ENCODE data around the gene ATP6V0A1.
"Not testable (repeated sequence)": the region's sequence is repeated elsewhere in the genome, so short reads cannot be mapped to it uniquely, and the experiment has no call there.

ATP6V0A1 gene

DNA sequence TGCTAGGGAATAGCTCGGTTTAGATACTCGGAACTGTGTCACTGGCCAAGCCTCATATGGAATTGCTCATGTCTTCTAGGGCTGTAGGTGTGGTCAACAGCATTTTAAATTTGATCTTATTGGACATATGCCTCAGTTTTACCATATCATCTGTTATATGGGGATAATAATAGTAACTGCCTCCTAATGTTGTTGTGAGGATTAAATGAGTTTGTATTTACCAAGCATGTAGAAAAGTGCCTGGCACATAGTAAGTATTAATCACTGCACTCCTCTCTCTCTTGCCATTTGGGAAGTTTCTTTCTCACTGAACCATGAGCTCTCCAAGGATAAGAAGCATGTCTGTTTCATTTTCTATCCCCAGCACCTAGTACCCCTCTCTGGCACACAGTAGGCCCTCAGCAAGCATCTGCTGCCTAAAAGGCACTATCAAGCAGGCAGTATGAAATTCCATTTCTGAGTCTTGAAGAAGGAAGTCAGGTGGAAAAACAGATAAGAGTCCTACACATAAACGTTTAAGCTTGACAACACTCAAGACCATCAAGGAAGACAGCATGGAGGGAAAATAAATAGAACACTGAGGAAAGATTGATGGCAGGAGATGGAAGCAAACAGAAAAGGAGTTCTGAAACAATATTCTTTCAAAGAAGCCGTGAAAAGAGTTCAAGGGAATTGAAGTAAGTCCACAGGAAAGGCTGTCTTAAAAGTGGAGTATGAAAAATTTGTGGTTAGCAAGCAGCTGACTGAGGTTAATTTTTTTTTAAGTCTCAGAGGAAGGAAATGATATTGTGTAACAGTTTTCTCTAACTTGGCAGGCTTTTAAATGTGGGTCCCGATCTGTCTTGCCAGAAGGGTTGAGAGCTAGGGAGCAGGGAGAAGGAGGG, 2.2 kb upstream of the ATP6V0A1 start:
- peak overlapping the region; percentile 58; the same call in 1 of the 2 replicates for H3K4me3 ChIP-seq (ENCODE audit: low read length)
- TF ChIP-seq ZNF274 (IDR thresholded peaks at IDR 0.05; ENCODE audit: low read depth, low read length): no peak

DNA sequence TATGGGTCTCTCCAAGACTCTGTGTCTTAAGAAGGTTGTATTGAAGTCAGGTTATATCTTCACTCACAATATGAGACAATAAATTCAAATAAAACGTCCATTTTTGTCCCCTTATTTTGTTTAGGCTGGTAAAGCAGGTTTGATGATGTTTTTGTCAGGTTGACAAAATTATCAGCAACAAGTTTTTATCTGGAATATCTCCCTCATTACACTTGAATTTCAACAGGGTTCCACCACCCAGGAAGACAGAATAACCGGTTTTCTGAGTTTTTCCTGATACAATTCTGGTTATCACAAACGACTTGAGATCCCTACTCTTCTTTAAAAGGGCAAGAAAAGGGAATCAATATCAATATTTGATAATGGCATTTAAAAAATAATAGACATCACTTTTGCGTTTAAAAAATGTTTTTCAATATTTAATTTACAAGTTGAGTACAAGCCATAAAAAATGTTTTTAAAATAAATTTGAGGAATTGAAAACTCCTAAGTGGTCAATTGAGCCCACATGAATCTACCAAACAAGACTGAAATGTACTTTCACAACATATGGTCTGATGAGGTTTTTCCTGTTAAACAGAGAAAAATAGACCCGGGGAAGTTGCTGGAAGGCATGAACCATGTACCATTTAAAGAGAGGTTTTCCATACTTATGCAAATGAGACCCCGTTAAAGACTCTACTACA, 1.4 kb upstream of the ATP6V0A1 start:
- no peak overlapping the region for H3K4me3 ChIP-seq (ENCODE audit: low read length)
- no peak for TF ChIP-seq ZNF274 (IDR thresholded peaks at IDR 0.05; ENCODE audit: low read depth, low read length)

DNA sequence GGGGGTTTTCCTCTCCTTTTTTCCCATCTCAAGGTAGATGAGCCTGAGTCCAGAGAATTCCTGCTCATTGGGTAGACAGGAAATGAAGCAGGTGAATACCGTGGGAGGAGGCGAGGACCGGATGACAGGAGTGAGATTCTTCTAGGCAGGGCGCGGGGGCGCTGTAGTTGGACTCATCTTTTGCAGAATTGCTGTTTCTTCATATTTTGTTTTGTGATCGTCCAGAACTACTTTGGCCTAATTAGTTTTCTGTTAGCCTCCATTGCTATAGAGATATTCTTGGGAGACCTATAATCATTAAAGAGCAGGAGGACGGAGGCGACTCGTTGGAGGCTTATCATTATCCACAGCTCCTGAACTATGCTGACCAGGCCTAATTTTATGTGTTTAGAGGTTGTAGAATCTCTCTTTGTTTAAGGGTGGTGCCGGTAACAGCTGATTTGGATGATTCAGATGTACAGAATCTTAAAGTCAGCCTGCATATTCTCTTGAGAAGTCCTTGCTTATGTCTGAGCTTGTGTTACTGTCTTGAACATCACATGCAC, 650 bp downstream of the ATP6V0A1 start:
- peak overlapping the region; percentile 95 for H3K4me3 ChIP-seq (ENCODE audit: low read length)
- no peak for TF ChIP-seq ZNF274 (IDR thresholded peaks at IDR 0.05; ENCODE audit: low read depth, low read length)

DNA sequence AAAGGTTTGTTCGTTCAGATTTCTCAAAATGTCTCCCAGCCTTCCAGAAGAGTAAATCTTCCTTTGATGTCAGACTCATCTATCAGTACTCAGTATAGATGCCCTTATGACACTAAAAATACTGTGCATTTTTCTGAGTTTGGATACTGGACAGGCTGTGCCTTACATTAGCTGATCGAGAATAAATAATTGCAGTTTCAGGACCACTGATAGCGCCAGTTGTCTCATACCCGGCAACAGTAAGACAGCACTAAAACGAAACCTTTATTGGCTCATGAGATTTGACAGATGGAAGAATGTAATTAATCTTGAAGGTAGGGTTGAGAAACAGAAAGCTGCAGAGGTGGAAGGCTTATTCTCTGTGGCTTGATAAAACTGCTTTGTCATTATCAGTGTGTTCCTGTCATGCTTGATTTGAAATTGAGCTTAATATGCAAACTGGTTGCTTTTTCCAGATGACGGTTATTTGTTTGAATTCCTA, 1.2 kb downstream of the ATP6V0A1 start:
- peak overlapping the region; percentile 95 for H3K4me3 ChIP-seq (ENCODE audit: low read length)
- no peak for TF ChIP-seq ZNF274 (IDR thresholded peaks at IDR 0.05; ENCODE audit: low read depth, low read length)

DNA sequence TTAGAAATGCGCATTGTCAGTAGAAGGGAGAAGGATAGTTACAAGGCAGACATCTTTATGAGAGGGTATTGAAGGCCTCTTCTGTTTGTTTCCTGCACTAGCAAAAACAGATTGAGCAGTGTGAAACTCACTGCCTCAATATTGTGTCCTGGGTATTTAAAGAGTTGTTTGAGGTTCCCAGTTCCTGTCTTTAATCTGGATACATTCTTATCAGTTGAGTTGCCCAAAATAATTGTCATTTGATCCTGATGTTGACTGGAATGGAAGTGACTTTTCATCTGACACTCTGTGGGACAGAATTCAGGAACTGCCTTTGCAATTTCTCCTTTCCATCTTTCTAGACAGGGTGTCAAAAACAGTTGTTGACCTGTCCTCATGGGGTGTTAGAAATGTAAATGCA, 1.7 kb downstream of the ATP6V0A1 start:
- peak overlapping the region; percentile 95 for H3K4me3 ChIP-seq (ENCODE audit: low read length)
- no peak for TF ChIP-seq ZNF274 (IDR thresholded peaks at IDR 0.05; ENCODE audit: low read depth, low read length)

DNA sequence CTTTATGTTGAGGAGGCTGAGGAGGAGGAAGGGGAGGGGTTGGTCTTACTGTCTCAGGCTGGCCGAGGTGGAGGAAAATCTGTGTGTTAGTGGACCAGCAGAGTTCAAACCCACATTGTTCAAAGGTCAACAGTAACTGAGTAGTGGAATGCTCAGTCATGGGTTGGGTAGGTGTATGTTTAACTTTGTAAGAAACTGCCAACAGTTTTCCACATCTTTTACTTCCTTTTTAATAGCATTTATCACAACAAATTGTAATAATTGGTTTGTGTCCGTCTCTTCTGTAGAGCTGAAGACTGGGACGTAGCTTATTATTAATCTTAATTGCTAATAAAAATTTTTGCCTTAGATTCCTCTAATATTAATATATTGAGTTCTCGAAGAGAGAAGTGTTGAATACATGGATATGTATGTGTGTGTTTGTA, 5.3 kb downstream of the ATP6V0A1 start:
- no peak for TF ChIP-seq ZNF274 (IDR thresholded peaks at IDR 0.05; ENCODE audit: low read depth, low read length)
- no peak overlapping the region for H3K4me3 ChIP-seq (ENCODE audit: low read length)

DNA sequence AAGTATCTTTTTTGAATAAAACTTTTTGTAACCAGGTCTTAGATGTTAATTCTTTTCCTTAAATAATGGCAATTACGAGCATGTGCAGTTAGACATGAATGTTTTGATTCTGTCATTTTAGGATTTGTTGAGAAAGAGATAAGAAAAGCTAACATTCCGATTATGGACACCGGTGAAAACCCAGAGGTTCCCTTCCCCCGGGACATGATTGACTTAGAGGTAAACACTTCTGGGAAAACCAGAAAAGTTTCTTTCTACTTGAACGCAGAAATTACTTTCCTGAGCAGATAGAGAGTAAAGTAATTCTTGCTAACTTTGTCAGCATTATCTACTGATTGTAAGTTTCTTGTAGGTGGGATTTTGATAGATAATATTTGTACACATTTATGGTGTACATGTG, 9.2 kb downstream of the ATP6V0A1 start:
- no peak for TF ChIP-seq ZNF274 (IDR thresholded peaks at IDR 0.05; ENCODE audit: low read depth, low read length)

DNA sequence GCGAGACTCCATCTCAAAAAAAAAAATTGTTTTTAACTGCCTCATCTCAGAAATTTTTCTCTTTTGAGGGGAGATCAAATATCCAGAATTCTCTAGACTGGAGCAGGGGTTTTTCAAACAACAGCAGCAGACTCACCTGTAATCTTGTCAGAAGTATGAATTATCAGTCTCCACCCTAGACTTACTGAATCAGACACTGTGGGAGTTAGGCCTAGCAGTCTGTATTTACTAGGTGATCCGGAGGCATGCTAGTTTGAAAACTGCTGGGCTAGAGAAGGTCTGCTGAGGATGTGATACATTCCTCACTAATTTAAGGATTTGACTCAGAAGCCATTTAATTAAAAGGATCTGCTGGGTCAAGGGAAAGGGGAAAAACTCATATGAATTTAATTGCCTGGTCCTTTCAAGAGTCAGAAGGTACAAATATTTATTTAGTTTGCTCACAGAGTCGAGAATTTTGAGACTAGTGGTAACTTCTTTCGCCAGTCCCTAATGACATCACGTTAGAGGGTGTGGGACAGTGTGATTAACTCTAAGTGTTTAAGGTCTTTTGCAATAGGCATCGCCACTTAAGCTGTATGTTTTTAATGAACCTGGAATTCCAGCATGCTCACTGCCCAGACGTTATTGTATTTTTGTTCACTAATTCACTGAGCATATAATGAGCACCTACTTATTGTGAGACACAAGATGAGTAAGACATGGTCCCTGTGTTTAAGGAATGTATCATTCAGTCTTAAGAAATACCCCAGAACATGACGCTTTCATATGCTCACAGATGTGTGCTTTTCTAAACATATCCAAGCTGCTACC, 14.2 kb downstream of the ATP6V0A1 start:
- TF ChIP-seq ZNF274 (IDR thresholded peaks at IDR 0.05; ENCODE audit: low read depth, low read length): no peak
- H3K4me3 ChIP-seq (ENCODE audit: low read length): no peak overlapping the region

More for the DNA sequence above, 9.2 kb downstream of the ATP6V0A1 start:
- no peak overlapping the region for H3K4me3 ChIP-seq (ENCODE audit: low read length)

DNA sequence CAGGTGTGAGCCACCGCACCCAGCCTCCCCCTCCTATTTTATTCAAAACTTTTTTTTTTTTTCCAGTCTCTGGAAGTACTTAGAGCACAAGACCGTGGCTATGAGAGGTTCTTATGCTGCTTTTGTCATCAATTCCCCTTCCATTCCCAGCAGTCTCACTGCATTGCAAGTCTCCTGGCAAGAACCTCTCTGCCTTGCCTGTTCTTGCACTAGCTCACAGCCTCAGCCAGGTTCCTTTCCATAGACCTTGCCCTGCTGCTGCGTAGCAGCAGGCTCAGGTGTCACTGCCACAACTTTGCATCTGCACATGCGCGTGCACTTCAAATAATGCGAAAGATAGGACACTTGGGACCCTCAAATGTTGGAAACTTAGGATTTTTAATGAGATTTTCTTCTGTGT, 15.6 kb downstream of the ATP6V0A1 start:
- no peak for TF ChIP-seq ZNF274 (IDR thresholded peaks at IDR 0.05; ENCODE audit: low read depth, low read length)
- no peak overlapping the region for H3K4me3 ChIP-seq (ENCODE audit: low read length)

DNA sequence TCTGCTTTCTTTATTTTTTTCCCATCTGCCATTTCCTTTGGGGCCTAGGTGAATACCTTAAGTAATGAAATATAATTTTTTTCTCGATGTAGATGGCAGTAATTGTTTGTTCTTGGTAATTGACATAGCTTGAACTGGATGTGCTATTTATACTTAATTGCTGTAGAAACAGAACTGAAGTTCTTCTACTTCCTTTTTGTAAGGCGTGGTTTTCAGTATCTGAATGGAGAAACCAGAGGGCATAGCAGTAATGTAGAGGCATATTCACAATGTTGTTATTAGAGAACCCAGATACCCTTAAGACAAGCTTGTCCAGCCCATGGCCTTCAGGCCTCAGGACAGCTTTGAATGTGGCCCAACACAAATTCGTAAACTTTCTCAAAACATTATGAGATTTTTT, 16.4 kb downstream of the ATP6V0A1 start:
- TF ChIP-seq ZNF274 (IDR thresholded peaks at IDR 0.05; ENCODE audit: low read depth, low read length): no peak
- no peak overlapping the region for H3K4me3 ChIP-seq (ENCODE audit: low read length)

DNA sequence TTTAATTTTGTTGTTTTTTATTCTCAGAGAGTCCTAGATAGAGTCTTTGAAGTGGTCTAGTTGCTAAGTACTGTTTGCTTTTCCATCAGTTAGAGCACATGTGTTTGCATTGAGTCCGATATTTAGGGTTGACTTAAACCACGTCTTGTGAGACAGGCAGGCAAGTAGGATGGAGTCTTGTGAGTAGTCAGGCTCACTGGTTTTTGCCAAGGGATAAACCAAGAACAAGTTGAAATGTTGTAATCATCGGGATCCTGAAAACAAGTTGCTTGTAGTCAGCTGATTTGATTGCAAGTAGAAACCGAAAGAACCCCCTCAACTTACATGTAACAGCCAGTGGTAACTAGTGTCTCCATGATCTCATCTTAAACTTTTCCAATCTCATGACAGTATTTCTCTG, 17.2 kb downstream of the ATP6V0A1 start:
- H3K4me3 ChIP-seq (ENCODE audit: low read length): no peak overlapping the region
- no peak for TF ChIP-seq ZNF274 (IDR thresholded peaks at IDR 0.05; ENCODE audit: low read depth, low read length)

DNA sequence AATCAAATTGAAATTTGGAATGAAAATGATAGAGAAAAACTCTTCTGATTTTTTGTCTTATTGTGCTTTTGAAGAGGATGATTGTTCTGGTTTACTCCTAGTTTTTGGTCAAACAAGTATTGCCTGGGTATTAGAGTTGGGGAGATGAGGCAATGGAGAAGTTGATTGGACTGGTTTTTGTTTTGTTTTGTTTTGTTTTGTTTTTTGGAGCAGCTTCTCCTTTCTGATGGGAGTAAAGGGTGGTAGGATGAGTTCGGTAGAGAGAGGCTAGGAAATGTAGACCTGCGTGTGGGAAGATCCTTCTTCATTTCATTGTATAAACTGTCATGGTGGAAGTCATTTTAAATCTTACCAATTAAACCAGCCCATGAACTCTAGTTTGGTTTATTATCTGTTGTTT, 17.7 kb downstream of the ATP6V0A1 start:
- TF ChIP-seq ZNF274 (IDR thresholded peaks at IDR 0.05; ENCODE audit: low read depth, low read length): no peak
- no peak overlapping the region for H3K4me3 ChIP-seq (ENCODE audit: low read length)

DNA sequence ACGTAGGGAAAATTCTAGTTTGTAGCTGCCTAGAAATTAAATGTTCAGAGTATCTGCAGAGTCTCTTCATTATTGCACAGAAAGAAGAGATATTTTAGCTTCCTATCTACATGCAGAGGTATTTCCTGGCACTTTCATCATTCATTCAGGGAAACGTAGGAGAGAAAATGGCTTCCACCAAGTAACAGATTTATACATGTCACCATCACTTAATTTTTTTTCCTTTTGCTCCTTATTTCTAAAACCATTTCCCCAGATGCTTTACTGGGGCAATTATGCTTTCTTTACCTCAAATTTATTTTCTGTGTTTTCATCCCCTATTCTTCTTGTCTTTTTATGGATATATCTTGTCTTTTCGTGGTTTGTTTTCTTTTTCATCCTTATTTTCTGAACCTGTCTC, 18.5 kb downstream of the ATP6V0A1 start:
- no peak for TF ChIP-seq ZNF274 (IDR thresholded peaks at IDR 0.05; ENCODE audit: low read depth, low read length)
- H3K4me3 ChIP-seq (ENCODE audit: low read length): no peak overlapping the region

DNA sequence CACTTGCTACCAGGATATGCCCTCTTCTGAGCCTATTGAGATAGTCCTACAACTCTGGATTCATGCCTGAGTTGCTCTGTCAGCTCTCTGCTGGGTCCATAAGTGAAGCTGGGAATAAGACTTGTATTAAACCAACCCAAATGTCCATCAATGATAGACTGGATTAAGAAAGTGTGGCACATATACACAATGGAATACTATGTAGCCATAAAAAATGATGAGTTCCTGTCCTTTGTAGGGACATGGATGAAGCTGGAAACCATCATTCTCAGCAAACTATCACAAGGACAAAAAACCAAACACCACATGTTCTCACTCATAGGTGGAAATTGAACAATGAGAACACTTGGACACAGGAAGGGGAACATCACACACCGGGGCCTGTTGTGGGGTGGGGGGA, 19.1 kb downstream of the ATP6V0A1 start:
- H3K4me3 ChIP-seq (ENCODE audit: low read length): not testable (repeated sequence)
